ENCODE measurements around the gene FOXD4L6. TPM values are rescaled to one million over a fixed set of nuclear protein-coding genes. Genes with fewer than 3 reads are reported as not detected.
"Not testable (repeated sequence)": the region's sequence is repeated elsewhere in the genome, so short reads cannot be mapped to it uniquely, and the experiment has no call there.

The FOXD4L6 gene
- 0.32 and 0.53 TPM in 2 replicates for total RNA-seq (2011; cell fraction: chromatin; rRNA removed; ENCODE audit: low replicate concordance)
- 0.33 TPM in 1 of 2 replicates, not detected in the other for total RNA-seq (2011; cell fraction: nucleolus; rRNA removed)
- 0.22 TPM in 1 of 2 replicates, not detected in the other for total RNA-seq (2011; cell fraction: nucleoplasm; rRNA removed)
- total RNA-seq (2014; rRNA removed) (not detected in 2 replicates), total RNA-seq (2014; rRNA removed; fragmentation: Illumina TruSeq; extraction: Trizol) (not detected in 2 replicates), total RNA-seq (2015; rRNA removed; fragmentation: Illumina TruSeq; extraction: Trizol) (not detected in 2 replicates), total RNA-seq (2021) (not detected in 2 replicates), polyA plus RNA-seq (2011; rRNA removed) (not detected in 2 replicates), polyA plus RNA-seq (2014; fragmentation: Illumina TruSeq; extraction: Trizol) (not detected in 2 replicates), polyA plus RNA-seq (2014; fragmentation: Nextera tagmentation; extraction: Ambion mirVana) (not detected), polyA plus RNA-seq (2014; rRNA removed) (not detected in 2 replicates), polyA minus RNA-seq (2011; rRNA and poly(A)+ RNA removed) (not detected in 2 replicates), Bru-seq, nascent RNA (percentile 24 among the genes with signal in this experiment), BruChase-seq, experiment 1, labeled RNA remaining after a 2-hour chase (not detected), BruChase-seq, experiment 2, labeled RNA remaining after a 6-hour chase (not detected)
- polyA plus RNA-seq (2011; cell fraction: cytosol; rRNA removed), result 0.06 TPM in 1 of 2 replicates, not detected in the other
- 0.17 TPM in 1 of 2 replicates, not detected in the other for polyA plus RNA-seq (2011; cell fraction: nucleus; rRNA removed)
- polyA plus RNA-seq (2012), result 0.08 TPM in 1 of 2 replicates, not detected in the other
- polyA minus RNA-seq (2011; cell fraction: cytosol; rRNA and poly(A)+ RNA removed), result not detected in 2 replicates
- polyA minus RNA-seq (2011; cell fraction: nucleus; rRNA and poly(A)+ RNA removed), result 0.40 and 0.44 TPM in 2 replicates
- long read RNA-seq, experiment 1, result 0 reads
- long read RNA-seq, experiment 2, result 0 reads
- long read RNA-seq, experiment 3, result 0 reads

- BruUV-seq (replicated peaks); H3K9ac ChIP-seq (ENCODE audit: insufficient read depth in 1 of 2, low read depth in 2 of 2, low read length in 2 of 2); H3K4me3 ChIP-seq; H3K27ac ChIP-seq (ENCODE audit: extremely low read depth, low read depth, low read length); H3K9me3 ChIP-seq (replicated peaks; ENCODE audit: control insufficient read depth, insufficient read depth, low read depth, low read length); H3K79me2 ChIP-seq (ENCODE audit: control insufficient read depth, insufficient read depth, low read length); H4K20me1 ChIP-seq (replicated peaks; ENCODE audit: control insufficient read depth, insufficient read depth, low read length); H3K36me3 ChIP-seq (ENCODE audit: control insufficient read depth, insufficient read depth, low read length); POLR2A ChIA-PET; FAIRE-seq; H3K27me3 ChIP-seq (ENCODE audit: control insufficient read depth in 2 of 2, insufficient read depth in 2 of 2, low read length in 2 of 2); intact Hi-C loops (cut with micrococcal nuclease); H3K4me1 ChIP-seq (replicated peaks in 1 of 2; ENCODE audit: control insufficient read depth in 2 of 2, insufficient read depth in 2 of 2, low read length in 2 of 2); CTCF ChIA-PET (ENCODE audit: low intra/inter-chr PET ratio); in situ Hi-C loops (cut with MboI); ATAC-seq; DNase-seq (ENCODE audit: extremely low read depth in 1 of 4, low spot score in 3 of 4); H3K9me1 ChIP-seq (ENCODE audit: control insufficient read depth, insufficient read depth, low read length); H3K4me2 ChIP-seq (ENCODE audit: insufficient read depth, low read length); H2AFZ ChIP-seq (ENCODE audit: low read depth, low read length): not testable (repeated sequence)
- WGBS (ENCODE audit: insufficient coverage, low coverage, missing lambda C conversion rate), result no CpG with 5 or more reads among the region's 15 CpGs
Measured at GRCh38 chr9:41128581-41128980, at the start of gene FOXD4L6. TSS of gene FOXD4L6 (minus strand) at chr9:41128681. CDS start at chr9:41128383, 298 bp downstream.

GRCh38 chr9:41174994-41175393 lies 46.5 kb upstream of the FOXD4L6 start:
- H3K9me1 ChIP-seq (ENCODE audit: control insufficient read depth, insufficient read depth, low read length); FAIRE-seq; H3K4me3 ChIP-seq; H2AFZ ChIP-seq (ENCODE audit: low read depth, low read length); DNase-seq (ENCODE audit: extremely low read depth in 1 of 4, low spot score in 3 of 4); BruUV-seq (replicated peaks); H3K27ac ChIP-seq (ENCODE audit: extremely low read depth, low read depth, low read length); H3K36me3 ChIP-seq (ENCODE audit: control insufficient read depth, insufficient read depth, low read length); H3K27me3 ChIP-seq (ENCODE audit: control insufficient read depth in 2 of 2, insufficient read depth in 2 of 2, low read length in 2 of 2); H3K4me1 ChIP-seq (replicated peaks in 1 of 2; ENCODE audit: control insufficient read depth in 2 of 2, insufficient read depth in 2 of 2, low read length in 2 of 2); H4K20me1 ChIP-seq (replicated peaks; ENCODE audit: control insufficient read depth, insufficient read depth, low read length); H3K4me2 ChIP-seq (ENCODE audit: insufficient read depth, low read length); H3K79me2 ChIP-seq (ENCODE audit: control insufficient read depth, insufficient read depth, low read length); POLR2A ChIA-PET; CTCF ChIA-PET (ENCODE audit: low intra/inter-chr PET ratio); ATAC-seq; intact Hi-C loops (cut with micrococcal nuclease); in situ Hi-C loops (cut with MboI); H3K9ac ChIP-seq (ENCODE audit: insufficient read depth in 1 of 2, low read depth in 2 of 2, low read length in 2 of 2); H3K9me3 ChIP-seq (replicated peaks; ENCODE audit: control insufficient read depth, insufficient read depth, low read depth, low read length): not testable (repeated sequence)
- 80% methylated on average over 1 of the region's 4 CpGs for WGBS (ENCODE audit: insufficient coverage, low coverage, missing lambda C conversion rate)

GRCh38 chr9:41150116-41150515 lies 21.6 kb upstream of the FOXD4L6 start:
- H3K79me2 ChIP-seq (ENCODE audit: control insufficient read depth, insufficient read depth, low read length); H3K9me3 ChIP-seq (replicated peaks; ENCODE audit: control insufficient read depth, insufficient read depth, low read depth, low read length); H2AFZ ChIP-seq (ENCODE audit: low read depth, low read length); H3K4me3 ChIP-seq; DNase-seq (ENCODE audit: extremely low read depth in 1 of 4, low spot score in 3 of 4); H4K20me1 ChIP-seq (replicated peaks; ENCODE audit: control insufficient read depth, insufficient read depth, low read length); H3K36me3 ChIP-seq (ENCODE audit: control insufficient read depth, insufficient read depth, low read length); CTCF ChIA-PET (ENCODE audit: low intra/inter-chr PET ratio); BruUV-seq (replicated peaks); POLR2A ChIA-PET; ATAC-seq; FAIRE-seq; H3K4me2 ChIP-seq (ENCODE audit: insufficient read depth, low read length); H3K27ac ChIP-seq (ENCODE audit: extremely low read depth, low read depth, low read length); H3K4me1 ChIP-seq (replicated peaks in 1 of 2; ENCODE audit: control insufficient read depth in 2 of 2, insufficient read depth in 2 of 2, low read length in 2 of 2); in situ Hi-C loops (cut with MboI); intact Hi-C loops (cut with micrococcal nuclease); H3K9ac ChIP-seq (ENCODE audit: insufficient read depth in 1 of 2, low read depth in 2 of 2, low read length in 2 of 2); H3K9me1 ChIP-seq (ENCODE audit: control insufficient read depth, insufficient read depth, low read length); H3K27me3 ChIP-seq (ENCODE audit: control insufficient read depth in 2 of 2, insufficient read depth in 2 of 2, low read length in 2 of 2): not testable (repeated sequence)
- WGBS (ENCODE audit: insufficient coverage, low coverage, missing lambda C conversion rate), result 100% methylated on average over 6 of the region's 18 CpGs
